Tibial nerve (tissue), 4 donors: ENCODE results near the gene SIT1. TPM values are rescaled to one million over a fixed set of nuclear protein-coding genes. Genes with fewer than 3 reads are reported as not detected.

Source experiments
- DNase-seq, 2 donors: peaks; one replicate each; pipeline ENCODE4 v3.0.0-alpha.2; 2019; ENCODE audit warnings: low spot score in 2 of 2
- H3K27ac ChIP-seq, 4 donors: fragments of 200-600 bp; sonication (generic) in 3 of 4; one replicate each; pipeline ENCODE4 v1.5.1; 2017 to 2019; ENCODE audit warnings: mild to moderate bottlenecking in 1 of 4
- H3K27me3 ChIP-seq, 2 donors: fragments of 200-600 bp; sonication (generic) in 1 of 2; one replicate each; pipeline versions ENCODE4 v1.5.1 to v1.6.0; 2017 to 2019
- H3K36me3 ChIP-seq, 3 donors: fragments of 200-600 bp; sonication (generic); one replicate each; pipeline ENCODE4 v1.5.1; 2018 to 2019
- H3K4me1 ChIP-seq, 4 donors: fragments of 200-600 bp; sonication (generic) in 3 of 4; one replicate each; pipeline ENCODE4 v1.5.1; 2017 to 2019
- H3K4me3 ChIP-seq, 4 donors: fragments of 200-600 bp; sonication (generic) in 3 of 4; one replicate each; pipeline ENCODE4 v1.5.1; 2017 to 2019; ENCODE audit warnings: mild to moderate bottlenecking in 1 of 4, moderate library complexity in 1 of 4
- H3K9me3 ChIP-seq, 4 donors: fragments of 200-600 bp; sonication (generic) in 3 of 4; one replicate each; pipeline ENCODE4 v1.5.1; 2017 to 2019
- EP300 ChIP-seq, 2 donors: sonication (generic); formaldehyde crosslinking; IDR thresholded peaks; one replicate each; pipeline ENCODE4 v1.6.1; 2017; ENCODE audit warnings: antibody characterized with exemption in 2 of 2, mild to moderate bottlenecking in 1 of 2
- POLR2A ChIP-seq, 2 donors: fragments of 450-650 bp; IDR thresholded peaks; one replicate each; pipeline ENCODE4 v1.6.1; 2017; ENCODE audit warnings: antibody characterized with exemption in 2 of 2, mild to moderate bottlenecking in 2 of 2, moderate library complexity in 2 of 2
- WGBS, 2 donors: methylation state at CpG; one replicate each; pipeline ENCODE4 v1.1.5; 2018; 5-methylcytosine and 5-hydroxymethylcytosine counted together
- total RNA-seq, 4 donors: library from RNA; depleted of rRNA; stranded (reverse); fragments of >200 nt; gene quantifications; one replicate each; pipeline ENCODE4 v1.1.0, GENCODE V29; 2016
- TF ChIP-seq, protein P1 (sequence below), 5 experiments: fragments of 200-600 bp in 3 of 5; fragments of 450-650 bp in 2 of 5; sonication (generic) in 3 of 5; IDR thresholded peaks; one replicate each; pipeline ENCODE4 v1.5.1; 2016 to 2019; ENCODE audit warnings: antibody characterized with exemption in 5 of 5, mild to moderate bottlenecking in 3 of 5, moderate library complexity in 2 of 5

SIT1 gene
- total RNA-seq, 4 donors from 2014 or later, result 0.39 TPM; not detected in 3

DNA sequence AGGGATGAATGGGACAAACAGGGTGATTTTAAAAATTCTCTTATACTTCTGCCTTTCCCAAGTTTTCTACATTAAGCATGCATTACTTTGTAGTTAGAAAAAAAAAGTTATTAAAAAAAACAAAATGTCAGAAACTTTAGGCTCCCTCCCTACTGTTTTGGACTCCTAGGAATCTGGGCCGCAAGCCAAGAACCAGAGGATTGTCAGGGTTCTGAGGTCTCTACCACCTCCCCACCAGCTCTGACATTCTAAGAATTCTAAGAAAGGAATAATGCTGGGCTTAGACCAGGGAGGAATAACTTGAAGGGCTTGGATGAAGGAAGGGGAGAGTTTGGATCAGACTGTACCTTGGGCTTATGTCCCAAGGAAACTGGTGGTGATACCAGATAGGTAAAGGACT lies 15.3 kb upstream of the SIT1 start:
- Histone ChIP-seq H3K4me1 (peaks cover 0 to 22% (median 0%) of the 10 kb centered on the region in 4 donors), H3K36me3 (peaks cover 0 to 4% (median 0%) of the 10 kb centered on the region in 3 donors), H3K27me3 (no peaks in the 10 kb centered on the region), H3K4me3 (no peak overlapping the region), H3K9me3 (no peaks in the 10 kb centered on the region), H3K27ac (no peak overlapping the region)
- TF ChIP-seq POLR2A (IDR thresholded peaks at IDR 0.05) (no peak), EP300 (IDR thresholded peaks at IDR 0.05) (no peak)
- TF ChIP-seq, protein P1, sequence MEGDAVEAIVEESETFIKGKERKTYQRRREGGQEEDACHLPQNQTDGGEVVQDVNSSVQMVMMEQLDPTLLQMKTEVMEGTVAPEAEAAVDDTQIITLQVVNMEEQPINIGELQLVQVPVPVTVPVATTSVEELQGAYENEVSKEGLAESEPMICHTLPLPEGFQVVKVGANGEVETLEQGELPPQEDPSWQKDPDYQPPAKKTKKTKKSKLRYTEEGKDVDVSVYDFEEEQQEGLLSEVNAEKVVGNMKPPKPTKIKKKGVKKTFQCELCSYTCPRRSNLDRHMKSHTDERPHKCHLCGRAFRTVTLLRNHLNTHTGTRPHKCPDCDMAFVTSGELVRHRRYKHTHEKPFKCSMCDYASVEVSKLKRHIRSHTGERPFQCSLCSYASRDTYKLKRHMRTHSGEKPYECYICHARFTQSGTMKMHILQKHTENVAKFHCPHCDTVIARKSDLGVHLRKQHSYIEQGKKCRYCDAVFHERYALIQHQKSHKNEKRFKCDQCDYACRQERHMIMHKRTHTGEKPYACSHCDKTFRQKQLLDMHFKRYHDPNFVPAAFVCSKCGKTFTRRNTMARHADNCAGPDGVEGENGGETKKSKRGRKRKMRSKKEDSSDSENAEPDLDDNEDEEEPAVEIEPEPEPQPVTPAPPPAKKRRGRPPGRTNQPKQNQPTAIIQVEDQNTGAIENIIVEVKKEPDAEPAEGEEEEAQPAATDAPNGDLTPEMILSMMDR (IDR thresholded peaks at IDR 0.05), result no peak
- DNase-seq, result no peak
- 34 to 50% methylated on average over 1 of the region's 1 CpG for WGBS, 2 donors

DNA sequence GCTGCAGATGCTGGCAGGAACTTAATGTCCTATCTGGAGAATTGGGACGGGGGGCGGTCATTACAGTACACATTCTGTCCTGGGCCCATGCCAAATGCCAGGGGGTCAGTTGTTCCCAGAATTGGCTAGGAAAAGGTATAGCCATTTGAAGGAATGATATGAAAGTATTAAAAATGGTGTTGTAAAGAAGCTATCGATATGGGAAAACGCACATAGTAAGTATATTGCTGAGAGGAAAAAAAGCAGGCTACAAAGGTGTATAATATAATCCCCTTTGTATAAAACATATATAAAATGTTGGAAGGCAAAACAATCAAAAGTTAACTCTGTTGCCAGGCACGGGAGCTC lies 14.7 kb upstream of the SIT1 start:
- TF ChIP-seq, protein P1 (IDR thresholded peaks at IDR 0.05), result no peak
- TF ChIP-seq EP300 (IDR thresholded peaks at IDR 0.05), result no peak
- no peak for TF ChIP-seq POLR2A (IDR thresholded peaks at IDR 0.05)
- Histone ChIP-seq H3K36me3 (peaks cover 0 to 10% (median 0%) of the 10 kb centered on the region in 3 donors), H3K27me3 (no peaks in the 10 kb centered on the region), H3K4me3 (peak overlapping the region; percentile 41 to 60 (median 50)), H3K27ac (peak overlapping the region; percentile 11 to 87 (median 53)), H3K4me1 (peaks cover 0 to 28% (median 0%) of the 10 kb centered on the region in 4 donors), H3K9me3 (no peaks in the 10 kb centered on the region)
- DNase-seq, result no peak
- WGBS, 2 donors, result 26 to 31% methylated on average over 5 of the region's 5 CpGs

DNA sequence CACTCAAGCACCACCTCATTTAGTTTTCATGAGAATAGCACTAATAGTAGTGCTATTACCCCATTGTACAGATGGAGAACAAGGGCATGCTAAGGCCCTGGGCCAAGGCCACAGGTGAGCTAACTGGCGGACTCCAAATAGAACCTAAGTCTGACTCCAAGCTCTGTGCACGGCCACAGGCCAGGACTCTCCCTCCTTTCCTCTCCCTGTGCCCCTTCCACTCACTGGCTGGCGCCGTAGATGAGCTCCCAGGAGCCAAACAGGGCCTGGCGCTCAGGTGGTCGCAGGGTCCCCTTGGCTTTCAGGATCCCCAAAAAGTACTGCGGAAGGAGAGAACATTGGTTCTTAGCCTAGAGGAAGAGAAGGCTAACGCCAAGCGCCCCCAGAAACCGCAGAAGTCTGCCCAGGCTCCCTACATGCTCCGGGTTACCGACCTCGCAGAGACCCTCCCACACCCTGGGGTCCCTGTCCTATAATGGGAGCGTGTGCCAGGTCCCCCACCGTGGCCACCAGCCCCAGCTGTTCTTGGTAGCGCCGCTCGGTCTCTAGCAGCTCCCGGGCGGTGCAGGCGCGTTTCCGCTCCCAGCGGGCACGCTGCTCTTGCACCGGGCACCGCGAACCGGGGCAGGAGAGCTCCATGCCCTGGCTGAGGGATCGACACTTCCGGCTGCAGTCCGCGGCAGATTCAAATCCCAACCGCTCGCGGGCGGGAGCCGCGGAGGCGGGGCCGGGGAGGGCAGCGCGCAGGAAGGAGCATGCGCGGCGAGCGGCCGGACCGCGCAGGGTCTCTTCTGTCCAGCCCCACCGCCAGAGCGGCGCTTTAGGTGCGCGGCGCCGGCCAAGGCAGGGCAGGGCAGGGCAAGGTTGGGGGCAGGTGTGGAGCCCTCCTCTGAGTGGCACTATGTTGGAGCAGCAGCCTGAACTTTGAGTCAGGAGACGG lies 14.1 kb upstream of the SIT1 start, which contains the start of gene ARHGEF39:
TSS of gene ARHGEF39 (minus strand) at position 665 of the 940 bp plus-strand sequence. CDS start at position 639, 26 bp downstream.
- Histone ChIP-seq H3K4me1 (peaks cover 0 to 34% (median 0%) of the 10 kb centered on the region in 4 donors), H3K4me3 (peak within 1 kb of the TSS; percentile 41 to 60 (median 50)), H3K27me3 (no peaks in the 10 kb centered on the region), H3K9me3 (no peaks in the 10 kb centered on the region), H3K27ac (peak within 1 kb of the TSS; percentile 11 to 87 (median 53)), H3K36me3 (peaks cover 0 to 14% (median 0%) of the 10 kb centered on the region in 3 donors)
- DNase-seq, result peak; percentile 47 to 55
- 5 to 7% methylated on average over 41 to 51 of the region's 58 CpGs for WGBS, 2 donors
- TF ChIP-seq EP300 (IDR thresholded peaks at IDR 0.05) (peak in 1 of 2 donors; percentile 68), POLR2A (IDR thresholded peaks at IDR 0.05) (peak in 1 of 2 donors; percentile 32)
- TF ChIP-seq, protein P1 (IDR thresholded peaks at IDR 0.05), result peak in 1 of 5 experiments; percentile 26

DNA sequence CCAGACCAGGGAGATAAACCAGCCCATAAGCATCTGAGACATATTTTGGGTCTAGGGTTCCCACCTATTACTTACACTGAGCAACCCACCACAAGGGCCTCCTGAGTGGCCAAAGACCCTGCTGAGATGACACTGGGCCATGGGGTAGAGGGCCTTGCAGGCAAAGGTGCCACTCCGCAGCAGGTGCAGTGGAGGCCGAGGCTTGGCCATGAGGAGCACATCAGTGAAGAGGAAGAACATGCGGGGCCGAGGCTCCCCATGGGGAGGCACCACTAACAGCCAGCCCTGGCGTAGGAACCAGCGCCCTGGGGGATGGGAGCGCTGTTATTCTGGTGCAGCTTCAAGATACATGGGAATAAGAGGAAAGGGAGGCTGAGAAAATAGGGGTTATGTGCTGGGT lies 11.7 kb upstream of the SIT1 start:
- peaks cover 0 to 46% (median 8%) of the 10 kb centered on the region in 4 donors for H3K4me1 ChIP-seq
- no peaks in the 10 kb centered on the region for H3K27me3 ChIP-seq
- H3K36me3 ChIP-seq, result peaks cover 0 to 14% (median 0%) of the 10 kb centered on the region in 3 donors
- H3K9me3 ChIP-seq, result no peaks in the 10 kb centered on the region
- 83 to 88% methylated on average over 7 of the region's 7 CpGs for WGBS, 2 donors
- no peak overlapping the region for H3K4me3 ChIP-seq
- peak overlapping the region in 2 of 4 donors; percentile 93 to 99 for H3K27ac ChIP-seq
- TF ChIP-seq, protein P1 (IDR thresholded peaks at IDR 0.05), result no peak
- no peak for TF ChIP-seq POLR2A (IDR thresholded peaks at IDR 0.05)
- no peak for TF ChIP-seq EP300 (IDR thresholded peaks at IDR 0.05)
- no peak for DNase-seq
